ENCODE results near the gene S100A9.

DNA sequence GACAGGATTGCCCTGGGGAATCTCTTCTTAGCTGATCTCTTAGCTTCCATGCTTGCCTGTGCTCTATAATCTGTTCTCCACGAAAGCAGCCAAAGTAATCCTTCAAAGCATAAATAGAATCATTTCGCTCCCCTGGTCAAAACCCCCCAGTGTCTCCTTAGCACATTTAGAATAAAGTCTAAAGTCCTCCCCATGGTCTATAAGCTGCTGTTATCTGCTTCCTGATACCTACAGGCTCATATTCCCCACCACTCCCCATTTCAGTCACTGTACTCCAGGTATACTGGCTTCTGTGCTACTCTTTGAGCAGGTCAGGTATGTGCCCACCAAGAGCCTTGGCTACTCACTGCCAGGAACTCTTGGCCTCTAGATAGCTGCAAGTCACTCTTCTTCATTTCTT is 14.9 kb downstream of the S100A9 start:
- TF ChIP-seq, protein P1, sequence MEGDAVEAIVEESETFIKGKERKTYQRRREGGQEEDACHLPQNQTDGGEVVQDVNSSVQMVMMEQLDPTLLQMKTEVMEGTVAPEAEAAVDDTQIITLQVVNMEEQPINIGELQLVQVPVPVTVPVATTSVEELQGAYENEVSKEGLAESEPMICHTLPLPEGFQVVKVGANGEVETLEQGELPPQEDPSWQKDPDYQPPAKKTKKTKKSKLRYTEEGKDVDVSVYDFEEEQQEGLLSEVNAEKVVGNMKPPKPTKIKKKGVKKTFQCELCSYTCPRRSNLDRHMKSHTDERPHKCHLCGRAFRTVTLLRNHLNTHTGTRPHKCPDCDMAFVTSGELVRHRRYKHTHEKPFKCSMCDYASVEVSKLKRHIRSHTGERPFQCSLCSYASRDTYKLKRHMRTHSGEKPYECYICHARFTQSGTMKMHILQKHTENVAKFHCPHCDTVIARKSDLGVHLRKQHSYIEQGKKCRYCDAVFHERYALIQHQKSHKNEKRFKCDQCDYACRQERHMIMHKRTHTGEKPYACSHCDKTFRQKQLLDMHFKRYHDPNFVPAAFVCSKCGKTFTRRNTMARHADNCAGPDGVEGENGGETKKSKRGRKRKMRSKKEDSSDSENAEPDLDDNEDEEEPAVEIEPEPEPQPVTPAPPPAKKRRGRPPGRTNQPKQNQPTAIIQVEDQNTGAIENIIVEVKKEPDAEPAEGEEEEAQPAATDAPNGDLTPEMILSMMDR (IDR thresholded peaks at IDR 0.05; ENCODE audit: poor library complexity, severe bottlenecking) = no peak
- no peak for TF ChIP-seq TAF1 (IDR thresholded peaks at IDR 0.05; ENCODE audit: low read depth)
- TF ChIP-seq SMC3 (conservative IDR thresholded peaks at IDR 0.05; ENCODE audit: poor library complexity) = no peak
- no peak for TF ChIP-seq EZH2 (IDR thresholded peaks at IDR 0.05; ENCODE audit: borderline replicate concordance, insufficient read depth, low read length, poor library complexity, severe bottlenecking)
- no peak for TF ChIP-seq POLR2AphosphoS5 (IDR thresholded peaks at IDR 0.05)
- no peak for TF ChIP-seq MXI1 (conservative IDR thresholded peaks at IDR 0.05; ENCODE audit: poor library complexity, severe bottlenecking)

Measured in neural cell (in vitro differentiated cells).